Cardiac fibroblast (primary cell): ENCODE results near the gene UNC93A.

ENCODE experiments used
- DNase-seq, 2 donors: peaks; one replicate each; pipeline versions ENCODE4 v3.0.0 to v3.0.0-alpha.2; 2010; ENCODE audit warnings: low read depth in 2 of 2
- H3K4me3 ChIP-seq, 2 donors: replicated peaks in 1 of 2; 1 replicate in 1 of 2; 2 replicates in 1 of 2; pipeline ENCODE4 v1.5.1; 2011; ENCODE audit warnings: low read depth in 2 of 2, low read length in 2 of 2, mild to moderate bottlenecking in 2 of 2, moderate library complexity in 1 of 2
- TF ChIP-seq, protein P1 (sequence below): IDR thresholded peaks from one replicate; pipeline ENCODE4 v1.5.1; 2011; ENCODE audit warnings: low read depth, mild to moderate bottlenecking, low read length, inconsistent platforms

The UNC93A gene

DNA sequence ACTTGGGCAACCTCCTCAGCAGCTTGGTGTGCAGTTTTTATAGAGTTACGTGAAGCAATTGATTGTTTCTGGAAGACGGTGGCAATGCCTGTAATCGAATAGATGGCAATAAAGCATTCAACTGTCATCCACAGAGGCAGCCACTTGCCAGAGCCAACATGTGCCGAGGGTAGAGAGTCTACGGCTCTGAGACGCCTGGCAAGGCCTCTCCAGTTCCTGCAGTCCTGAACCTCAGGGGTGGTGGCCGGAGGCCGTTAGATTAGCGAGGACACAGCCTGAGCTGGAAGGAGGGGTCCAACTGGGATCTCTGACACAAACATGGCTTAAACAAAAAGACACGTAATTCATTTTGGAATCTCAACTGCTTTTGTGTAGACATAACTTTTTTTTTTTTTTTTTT is 33.0 kb downstream of the UNC93A start:
- TF ChIP-seq, protein P1, sequence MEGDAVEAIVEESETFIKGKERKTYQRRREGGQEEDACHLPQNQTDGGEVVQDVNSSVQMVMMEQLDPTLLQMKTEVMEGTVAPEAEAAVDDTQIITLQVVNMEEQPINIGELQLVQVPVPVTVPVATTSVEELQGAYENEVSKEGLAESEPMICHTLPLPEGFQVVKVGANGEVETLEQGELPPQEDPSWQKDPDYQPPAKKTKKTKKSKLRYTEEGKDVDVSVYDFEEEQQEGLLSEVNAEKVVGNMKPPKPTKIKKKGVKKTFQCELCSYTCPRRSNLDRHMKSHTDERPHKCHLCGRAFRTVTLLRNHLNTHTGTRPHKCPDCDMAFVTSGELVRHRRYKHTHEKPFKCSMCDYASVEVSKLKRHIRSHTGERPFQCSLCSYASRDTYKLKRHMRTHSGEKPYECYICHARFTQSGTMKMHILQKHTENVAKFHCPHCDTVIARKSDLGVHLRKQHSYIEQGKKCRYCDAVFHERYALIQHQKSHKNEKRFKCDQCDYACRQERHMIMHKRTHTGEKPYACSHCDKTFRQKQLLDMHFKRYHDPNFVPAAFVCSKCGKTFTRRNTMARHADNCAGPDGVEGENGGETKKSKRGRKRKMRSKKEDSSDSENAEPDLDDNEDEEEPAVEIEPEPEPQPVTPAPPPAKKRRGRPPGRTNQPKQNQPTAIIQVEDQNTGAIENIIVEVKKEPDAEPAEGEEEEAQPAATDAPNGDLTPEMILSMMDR: no peak
- no peak overlapping the region for H3K4me3 ChIP-seq
- DNase-seq: no peak

DNA sequence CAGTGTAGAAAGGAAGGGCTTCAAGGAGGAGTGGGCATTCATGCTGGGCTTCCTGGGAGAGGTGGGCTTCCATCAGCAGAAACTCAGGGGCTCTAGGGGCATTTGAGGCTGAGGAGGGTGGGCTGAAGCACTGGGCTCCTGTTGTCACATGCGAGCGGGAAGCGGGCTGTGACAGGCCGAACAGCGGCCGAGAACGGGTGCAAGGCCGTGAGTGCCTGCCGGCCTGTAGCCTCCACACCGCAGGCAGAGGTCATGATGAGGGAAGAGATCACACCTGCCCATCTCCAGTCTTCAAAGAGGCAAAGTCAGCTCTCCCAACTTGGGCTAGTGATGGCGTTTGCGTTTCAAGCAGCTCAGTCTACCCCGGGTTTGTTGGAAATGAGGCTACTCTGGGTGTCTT is 34.7 kb downstream of the UNC93A start:
- no peak overlapping the region for H3K4me3 ChIP-seq
- TF ChIP-seq, protein P1: no peak
- no peak for DNase-seq

DNA sequence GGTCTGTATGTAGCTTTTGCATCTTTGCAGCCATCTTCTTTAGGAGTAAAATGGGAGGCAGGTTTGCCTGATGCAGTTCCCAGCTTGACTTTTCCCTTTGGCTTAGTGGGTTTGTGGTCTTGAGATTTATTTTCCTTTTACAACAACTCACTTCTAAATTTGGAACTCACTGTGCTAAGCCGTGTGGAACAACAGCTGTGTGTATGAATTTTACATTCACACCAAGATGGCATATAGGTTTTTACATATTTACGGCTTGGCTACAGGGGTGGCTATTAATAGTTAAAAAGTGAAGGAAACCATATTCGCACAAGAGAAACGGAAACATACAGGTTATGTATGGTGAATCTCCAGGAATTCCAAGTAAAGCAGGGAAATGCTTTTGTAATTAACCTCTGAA is 36.3 kb downstream of the UNC93A start:
- no peak for DNase-seq
- TF ChIP-seq, protein P1: no peak
- no peak overlapping the region for H3K4me3 ChIP-seq

DNA sequence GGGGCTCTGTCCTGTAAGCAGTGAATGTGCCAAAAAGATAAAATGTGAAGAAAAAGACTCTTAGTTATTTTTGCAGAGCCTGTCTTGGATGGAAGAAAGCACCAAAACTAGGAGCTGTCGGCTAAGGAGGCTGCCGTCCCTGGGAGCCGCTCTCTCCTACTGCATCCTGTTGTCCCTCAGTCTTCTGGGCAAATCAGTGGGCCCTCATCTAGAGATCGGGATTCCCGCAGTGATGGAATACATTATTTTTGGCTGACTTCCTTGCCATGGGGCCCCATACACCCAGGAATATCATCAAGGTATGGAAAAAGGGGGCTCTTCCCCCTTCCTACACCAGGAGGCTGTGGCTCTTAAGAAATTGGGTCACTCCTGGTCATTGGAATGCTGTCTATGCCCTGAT is 37.0 kb downstream of the UNC93A start:
- TF ChIP-seq, protein P1: no peak
- no peak for DNase-seq

DNA sequence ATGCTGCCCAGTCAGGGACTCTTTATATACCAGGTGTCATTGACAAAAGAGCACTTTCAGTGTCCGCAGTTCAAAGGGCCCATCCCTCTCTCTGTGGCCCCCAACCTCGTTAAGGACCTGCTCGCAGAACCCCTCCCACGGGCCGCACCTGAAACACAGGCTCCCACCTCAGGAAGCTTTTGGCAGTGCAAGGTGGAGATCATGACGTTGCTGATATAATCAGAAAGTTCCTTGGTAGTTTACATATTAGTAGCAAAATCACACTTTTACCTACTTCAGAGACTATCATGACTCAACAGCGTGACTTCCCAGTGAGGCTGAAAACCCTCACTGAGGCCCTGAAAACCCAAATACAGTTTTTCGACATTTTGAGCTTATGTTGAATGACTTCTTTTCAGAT is 37.9 kb downstream of the UNC93A start:
- no peak overlapping the region for H3K4me3 ChIP-seq
- TF ChIP-seq, protein P1: no peak
- no peak for DNase-seq

More for the DNA sequence above, 37.0 kb downstream of the UNC93A start:
- H3K4me3 ChIP-seq: no peak overlapping the region

DNA sequence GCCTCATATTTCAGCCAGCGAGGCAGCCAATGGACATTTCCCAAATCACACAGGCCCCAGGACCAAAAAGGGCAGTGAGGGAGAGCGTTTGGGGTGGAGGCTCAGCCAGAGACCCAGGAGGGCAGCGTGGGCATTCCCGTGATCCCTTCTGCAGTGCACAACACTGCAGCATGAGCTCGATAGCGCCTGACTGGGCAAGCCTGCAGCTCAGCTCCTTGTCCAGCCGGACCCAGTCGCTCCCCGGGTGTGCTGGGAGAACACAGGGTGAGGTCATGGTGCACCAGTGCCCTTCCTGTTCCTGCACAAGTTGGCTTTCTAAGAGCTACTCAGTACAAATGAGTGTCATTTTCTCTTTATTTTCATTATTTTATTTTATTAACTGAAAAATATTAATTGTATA is 39.6 kb downstream of the UNC93A start:
- H3K4me3 ChIP-seq: no peak overlapping the region
- TF ChIP-seq, protein P1: no peak
- no peak for DNase-seq

GRCh38 chr6:167331565-167331964 is 40.5 kb downstream of the UNC93A start:
- H3K4me3 ChIP-seq: no peak overlapping the region
- TF ChIP-seq, protein P1: no peak
- no peak for DNase-seq
